ENCODE data around the gene ABHD1.

The ABHD1 gene

GRCh38 chr2:27145682-27146081 lies 22.1 kb downstream of the ABHD1 start:
- Histone ChIP-seq H3K27me3 (ENCODE audit: control insufficient read depth, insufficient read depth, low read length) (peaks cover 9% of the 10 kb centered on the region; the same call in 1 of the 2 replicates), H3K4me1 (ENCODE audit: control insufficient read depth, insufficient read depth, low read length) (no peaks in the 10 kb centered on the region), H3K9ac (ENCODE audit: low read length) (no peak overlapping the region), H3K9me3 (ENCODE audit: control insufficient read depth, insufficient read depth, low read depth, low read length) (no peaks in the 10 kb centered on the region), H3K27ac (ENCODE audit: low read depth, low read length) (no peak overlapping the region), H3K36me3 (ENCODE audit: control insufficient read depth, insufficient read depth, low read length) (no peaks in the 10 kb centered on the region), H3K4me3 (ENCODE audit: low read depth, low read length) (no peak overlapping the region)

GRCh38 chr2:27147935-27148334 lies 24.3 kb downstream of the ABHD1 start:
- Histone ChIP-seq H3K27me3 (ENCODE audit: control insufficient read depth, insufficient read depth, low read length) (peaks cover 4% of the 10 kb centered on the region; the same call in 1 of the 2 replicates), H3K27ac (ENCODE audit: low read depth, low read length) (no peak overlapping the region), H3K9ac (ENCODE audit: low read length) (no peak overlapping the region), H3K36me3 (ENCODE audit: control insufficient read depth, insufficient read depth, low read length) (no peaks in the 10 kb centered on the region), H3K9me3 (ENCODE audit: control insufficient read depth, insufficient read depth, low read depth, low read length) (no peaks in the 10 kb centered on the region), H3K4me3 (ENCODE audit: low read depth, low read length) (no peak overlapping the region), H3K4me1 (ENCODE audit: control insufficient read depth, insufficient read depth, low read length) (no peaks in the 10 kb centered on the region)

GRCh38 chr2:27148801-27149439 lies 25.3 kb downstream of the ABHD1 start, which contains the start of gene TCF23:
Gene TCF23 (plus strand): TSS chr2:27149004. CDS start chr2:27149134, 130 bp downstream.
- Histone ChIP-seq H3K27ac (ENCODE audit: low read depth, low read length) (no peak within 1 kb of the TSS), H3K27me3 (ENCODE audit: control insufficient read depth, insufficient read depth, low read length) (no peaks in the 10 kb centered on the region), H3K4me3 (ENCODE audit: low read depth, low read length) (no peak within 1 kb of the TSS), H3K4me1 (ENCODE audit: control insufficient read depth, insufficient read depth, low read length) (no peaks in the 10 kb centered on the region), H3K36me3 (ENCODE audit: control insufficient read depth, insufficient read depth, low read length) (no peaks in the 10 kb centered on the region), H3K9ac (ENCODE audit: low read length) (no peak within 1 kb of the TSS), H3K9me3 (ENCODE audit: control insufficient read depth, insufficient read depth, low read depth, low read length) (no peaks in the 10 kb centered on the region)

GRCh38 chr2:27149570-27150405 lies 26.2 kb downstream of the ABHD1 start:
- H3K9ac ChIP-seq (ENCODE audit: low read length) = no peak overlapping the region
- H3K27ac ChIP-seq (ENCODE audit: low read depth, low read length) = no peak overlapping the region
- H3K9me3 ChIP-seq (ENCODE audit: control insufficient read depth, insufficient read depth, low read depth, low read length) = no peaks in the 10 kb centered on the region
- H3K4me1 ChIP-seq (ENCODE audit: control insufficient read depth, insufficient read depth, low read length) = no peaks in the 10 kb centered on the region
- no peaks in the 10 kb centered on the region for H3K27me3 ChIP-seq (ENCODE audit: control insufficient read depth, insufficient read depth, low read length)
- H3K4me3 ChIP-seq (ENCODE audit: low read depth, low read length) = no peak overlapping the region
- no peaks in the 10 kb centered on the region for H3K36me3 ChIP-seq (ENCODE audit: control insufficient read depth, insufficient read depth, low read length)

- Histone ChIP-seq H3K9me3 (ENCODE audit: control insufficient read depth, insufficient read depth, low read depth, low read length) (no peaks in the 10 kb centered on the region), H3K9ac (ENCODE audit: low read length) (no peak overlapping the region), H3K27ac (ENCODE audit: low read depth, low read length) (no peak overlapping the region), H3K4me3 (ENCODE audit: low read depth, low read length) (no peak overlapping the region), H3K27me3 (ENCODE audit: control insufficient read depth, insufficient read depth, low read length) (no peaks in the 10 kb centered on the region), H3K4me1 (ENCODE audit: control insufficient read depth, insufficient read depth, low read length) (no peaks in the 10 kb centered on the region), H3K36me3 (ENCODE audit: control insufficient read depth, insufficient read depth, low read length) (no peaks in the 10 kb centered on the region)
Measured at GRCh38 chr2:27150639-27151230, 27.1 kb downstream of the ABHD1 start.

- H3K4me1 ChIP-seq (ENCODE audit: control insufficient read depth, insufficient read depth, low read length) = no peaks in the 10 kb centered on the region
- no peaks in the 10 kb centered on the region for H3K36me3 ChIP-seq (ENCODE audit: control insufficient read depth, insufficient read depth, low read length)
- H3K9ac ChIP-seq (ENCODE audit: low read length) = no peak overlapping the region
- no peaks in the 10 kb centered on the region for H3K27me3 ChIP-seq (ENCODE audit: control insufficient read depth, insufficient read depth, low read length)
- no peak overlapping the region for H3K27ac ChIP-seq (ENCODE audit: low read depth, low read length)
- H3K4me3 ChIP-seq (ENCODE audit: low read depth, low read length) = no peak overlapping the region
- H3K9me3 ChIP-seq (ENCODE audit: control insufficient read depth, insufficient read depth, low read depth, low read length) = no peaks in the 10 kb centered on the region
Measured at GRCh38 chr2:27152102-27152795, 28.6 kb downstream of the ABHD1 start.

- Histone ChIP-seq H3K27me3 (ENCODE audit: control insufficient read depth, insufficient read depth, low read length) (no peaks in the 10 kb centered on the region), H3K36me3 (ENCODE audit: control insufficient read depth, insufficient read depth, low read length) (no peaks in the 10 kb centered on the region), H3K9ac (ENCODE audit: low read length) (no peak overlapping the region), H3K9me3 (ENCODE audit: control insufficient read depth, insufficient read depth, low read depth, low read length) (no peaks in the 10 kb centered on the region), H3K27ac (ENCODE audit: low read depth, low read length) (no peak overlapping the region), H3K4me1 (ENCODE audit: control insufficient read depth, insufficient read depth, low read length) (no peaks in the 10 kb centered on the region), H3K4me3 (ENCODE audit: low read depth, low read length) (no peak overlapping the region)
Measured at GRCh38 chr2:27152796-27153464, 29.3 kb downstream of the ABHD1 start.

- H3K4me1 ChIP-seq (ENCODE audit: control insufficient read depth, insufficient read depth, low read length) = no peaks in the 10 kb centered on the region
- no peaks in the 10 kb centered on the region for H3K9me3 ChIP-seq (ENCODE audit: control insufficient read depth, insufficient read depth, low read depth, low read length)
- no peak overlapping the region for H3K4me3 ChIP-seq (ENCODE audit: low read depth, low read length)
- H3K9ac ChIP-seq (ENCODE audit: low read length) = no peak overlapping the region
- no peaks in the 10 kb centered on the region for H3K36me3 ChIP-seq (ENCODE audit: control insufficient read depth, insufficient read depth, low read length)
- no peaks in the 10 kb centered on the region for H3K27me3 ChIP-seq (ENCODE audit: control insufficient read depth, insufficient read depth, low read length)
- no peak overlapping the region for H3K27ac ChIP-seq (ENCODE audit: low read depth, low read length)
Measured at GRCh38 chr2:27154488-27154887, 30.9 kb downstream of the ABHD1 start.

GRCh38 chr2:27155069-27155520 lies 31.5 kb downstream of the ABHD1 start:
- H3K4me1 ChIP-seq (ENCODE audit: control insufficient read depth, insufficient read depth, low read length) = no peaks in the 10 kb centered on the region
- no peak overlapping the region for H3K9ac ChIP-seq (ENCODE audit: low read length)
- no peaks in the 10 kb centered on the region for H3K9me3 ChIP-seq (ENCODE audit: control insufficient read depth, insufficient read depth, low read depth, low read length)
- H3K4me3 ChIP-seq (ENCODE audit: low read depth, low read length) = no peak overlapping the region
- no peaks in the 10 kb centered on the region for H3K36me3 ChIP-seq (ENCODE audit: control insufficient read depth, insufficient read depth, low read length)
- H3K27me3 ChIP-seq (ENCODE audit: control insufficient read depth, insufficient read depth, low read length) = no peaks in the 10 kb centered on the region
- no peak overlapping the region for H3K27ac ChIP-seq (ENCODE audit: low read depth, low read length)

- Histone ChIP-seq H3K27ac (ENCODE audit: low read depth, low read length) (no peak overlapping the region), H3K4me3 (ENCODE audit: low read depth, low read length) (no peak overlapping the region), H3K27me3 (ENCODE audit: control insufficient read depth, insufficient read depth, low read length) (no peaks in the 10 kb centered on the region), H3K36me3 (ENCODE audit: control insufficient read depth, insufficient read depth, low read length) (no peaks in the 10 kb centered on the region), H3K4me1 (ENCODE audit: control insufficient read depth, insufficient read depth, low read length) (no peaks in the 10 kb centered on the region), H3K9ac (ENCODE audit: low read length) (no peak overlapping the region), H3K9me3 (ENCODE audit: control insufficient read depth, insufficient read depth, low read depth, low read length) (no peaks in the 10 kb centered on the region)
Measured at GRCh38 chr2:27158468-27158867, 34.9 kb downstream of the ABHD1 start.
